GM18502 (cell line): ENCODE data around the gene CDKL1.

Source experiments
- ATAC-seq: cut with Tn5 transposase; IDR thresholded peaks from one replicate; pipeline ENCODE4 v1.9.1; 2021; ENCODE audit warnings: mild to moderate bottlenecking; ENCODE audit not compliant: unreplicated experiment, poor library complexity

CDKL1 gene

GRCh38 chr14:50301914-50302313, 94.8 kb downstream of the CDKL1 start:
- ATAC-seq: no peak

GRCh38 chr14:50299585-50299984, 97.1 kb downstream of the CDKL1 start:
- ATAC-seq: no peak

DNA sequence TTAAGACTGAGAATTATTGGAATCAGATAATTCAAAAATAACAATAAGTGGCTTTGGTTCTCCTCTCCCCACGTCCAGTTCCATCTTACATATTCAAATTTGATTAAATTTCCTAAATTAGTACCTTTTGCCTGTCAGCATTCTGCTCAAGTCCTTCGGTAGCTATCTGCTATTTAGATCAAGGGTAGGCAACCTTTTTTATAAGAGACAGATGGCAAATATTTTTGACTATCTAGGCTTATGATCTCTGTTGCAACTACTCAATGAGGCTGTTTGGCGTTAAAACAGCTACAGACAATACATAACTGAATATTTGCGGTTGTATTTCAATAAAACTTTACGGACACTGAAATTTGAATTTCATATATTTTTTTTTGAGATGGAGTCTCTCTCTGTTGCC, 106.4 kb downstream of the CDKL1 start:
- no peak for ATAC-seq

DNA sequence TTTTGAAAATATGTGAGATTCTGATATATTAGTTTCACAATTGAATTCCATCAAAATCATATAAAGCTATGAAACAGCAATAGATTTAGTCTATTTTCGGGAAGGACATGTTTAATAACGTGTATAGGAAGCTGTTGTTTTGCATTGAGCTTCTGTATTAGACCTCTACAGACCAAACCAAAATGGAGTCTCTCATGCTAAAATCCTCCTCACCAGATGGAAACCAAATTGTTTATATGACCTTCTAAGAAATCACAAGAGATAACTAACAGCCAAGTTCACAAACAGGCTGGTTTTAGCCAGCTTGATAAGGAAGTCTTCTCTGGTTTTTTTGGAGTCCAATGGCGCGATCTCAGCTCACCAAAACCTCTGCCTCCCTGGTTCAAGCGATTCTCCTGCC, 108.5 kb downstream of the CDKL1 start:
- ATAC-seq: no peak

GRCh38 chr14:50285861-50286260, 110.8 kb downstream of the CDKL1 start:
- ATAC-seq: no peak
